NB4 (cell line): ENCODE data around the gene KRT72.

Source experiments
- DNase-seq: peaks from one replicate; pipeline ENCODE4 v3.0.0; 2010; ENCODE audit warnings: low read depth
- H3K4me3 ChIP-seq: one replicate; pipeline ENCODE4 v1.5.1; 2011; ENCODE audit warnings: mild to moderate bottlenecking, low read depth, low read length, moderate library complexity
- MYC ChIP-seq: IDR thresholded peaks from 2 replicates; pipeline ENCODE4 v1.6.1; 2011; ENCODE audit warnings: low read depth, low read length
- POLR2A ChIP-seq: IDR thresholded peaks from 2 replicates; pipeline ENCODE4 v1.6.1; 2011; ENCODE audit warnings: mild to moderate bottlenecking; ENCODE audit not compliant: insufficient read length; ENCODE audit errors: extremely low read depth
- TF ChIP-seq, protein P1 (sequence below): IDR thresholded peaks from one replicate; pipeline ENCODE4 v1.5.1; 2012; ENCODE audit warnings: low read depth, low read length
- TF ChIP-seq, protein P2 (sequence below): IDR thresholded peaks from 2 replicates; pipeline ENCODE4 v1.6.1; 2011; ENCODE audit warnings: low read depth, low read length

KRT72 gene

DNA sequence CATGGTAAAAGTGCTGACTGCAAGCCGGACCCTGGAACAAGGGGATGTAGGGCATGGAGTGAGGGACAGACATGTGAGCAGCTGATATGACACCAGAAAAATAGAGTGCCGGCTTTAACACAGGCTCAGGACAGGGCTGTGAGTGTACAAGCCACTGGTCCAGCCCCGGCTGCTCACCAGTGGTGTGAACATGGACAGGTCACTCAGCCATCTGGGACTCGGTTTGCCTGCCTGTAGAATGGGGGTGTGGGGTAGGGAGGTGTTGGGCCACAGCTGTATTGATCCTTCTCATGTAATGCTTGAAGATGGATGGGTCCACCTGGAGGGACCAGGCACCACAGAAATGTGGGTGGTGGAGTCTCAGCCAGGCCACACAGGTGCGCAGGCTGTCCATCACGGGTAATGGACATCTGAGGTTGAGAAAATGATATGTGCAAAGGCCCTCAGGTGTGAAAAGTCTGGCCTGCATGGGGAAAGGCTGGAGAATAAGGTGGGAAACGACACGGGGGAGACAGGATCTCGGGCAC lies 17.0 kb downstream of the KRT72 start:
- H3K4me3 ChIP-seq = no peak overlapping the region
- TF ChIP-seq, protein P1, sequence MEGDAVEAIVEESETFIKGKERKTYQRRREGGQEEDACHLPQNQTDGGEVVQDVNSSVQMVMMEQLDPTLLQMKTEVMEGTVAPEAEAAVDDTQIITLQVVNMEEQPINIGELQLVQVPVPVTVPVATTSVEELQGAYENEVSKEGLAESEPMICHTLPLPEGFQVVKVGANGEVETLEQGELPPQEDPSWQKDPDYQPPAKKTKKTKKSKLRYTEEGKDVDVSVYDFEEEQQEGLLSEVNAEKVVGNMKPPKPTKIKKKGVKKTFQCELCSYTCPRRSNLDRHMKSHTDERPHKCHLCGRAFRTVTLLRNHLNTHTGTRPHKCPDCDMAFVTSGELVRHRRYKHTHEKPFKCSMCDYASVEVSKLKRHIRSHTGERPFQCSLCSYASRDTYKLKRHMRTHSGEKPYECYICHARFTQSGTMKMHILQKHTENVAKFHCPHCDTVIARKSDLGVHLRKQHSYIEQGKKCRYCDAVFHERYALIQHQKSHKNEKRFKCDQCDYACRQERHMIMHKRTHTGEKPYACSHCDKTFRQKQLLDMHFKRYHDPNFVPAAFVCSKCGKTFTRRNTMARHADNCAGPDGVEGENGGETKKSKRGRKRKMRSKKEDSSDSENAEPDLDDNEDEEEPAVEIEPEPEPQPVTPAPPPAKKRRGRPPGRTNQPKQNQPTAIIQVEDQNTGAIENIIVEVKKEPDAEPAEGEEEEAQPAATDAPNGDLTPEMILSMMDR = no peak
- TF ChIP-seq MYC (no peak), POLR2A (no peak)
- TF ChIP-seq, protein P2, sequence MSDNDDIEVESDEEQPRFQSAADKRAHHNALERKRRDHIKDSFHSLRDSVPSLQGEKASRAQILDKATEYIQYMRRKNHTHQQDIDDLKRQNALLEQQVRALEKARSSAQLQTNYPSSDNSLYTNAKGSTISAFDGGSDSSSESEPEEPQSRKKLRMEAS = no peak
- no peak for DNase-seq

DNA sequence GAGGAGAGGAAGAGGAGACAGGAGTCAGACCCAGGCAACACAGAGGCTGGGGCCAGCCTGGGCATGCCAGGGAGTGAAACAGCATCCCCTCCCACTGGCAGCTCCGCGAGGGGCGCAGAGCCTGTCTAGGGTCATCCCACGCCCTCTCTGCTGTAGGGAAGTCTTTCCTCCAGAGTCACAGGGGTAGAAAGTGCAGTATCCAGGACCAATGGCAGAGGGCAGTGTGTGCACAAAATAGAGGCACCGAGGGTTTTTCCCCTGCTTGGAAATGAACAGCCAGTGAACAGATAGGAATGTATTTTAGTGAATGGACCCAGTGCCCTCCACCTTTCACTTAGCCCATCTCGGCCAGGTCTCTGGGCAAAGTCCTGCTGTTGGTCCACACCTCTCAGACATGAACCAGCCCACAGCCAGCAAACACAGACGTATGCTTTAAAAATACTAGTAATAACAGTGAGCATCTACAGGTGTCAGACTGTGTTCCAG lies 18.2 kb downstream of the KRT72 start:
- no peak overlapping the region for H3K4me3 ChIP-seq
- TF ChIP-seq, protein P1 = peak; percentile 79
- TF ChIP-seq, protein P2 = 0 out of 2 replicates have a peak, but pooled peaks have one; percentile 19
- no peak for TF ChIP-seq POLR2A
- no peak for TF ChIP-seq MYC
- peak; percentile 61 for DNase-seq

DNA sequence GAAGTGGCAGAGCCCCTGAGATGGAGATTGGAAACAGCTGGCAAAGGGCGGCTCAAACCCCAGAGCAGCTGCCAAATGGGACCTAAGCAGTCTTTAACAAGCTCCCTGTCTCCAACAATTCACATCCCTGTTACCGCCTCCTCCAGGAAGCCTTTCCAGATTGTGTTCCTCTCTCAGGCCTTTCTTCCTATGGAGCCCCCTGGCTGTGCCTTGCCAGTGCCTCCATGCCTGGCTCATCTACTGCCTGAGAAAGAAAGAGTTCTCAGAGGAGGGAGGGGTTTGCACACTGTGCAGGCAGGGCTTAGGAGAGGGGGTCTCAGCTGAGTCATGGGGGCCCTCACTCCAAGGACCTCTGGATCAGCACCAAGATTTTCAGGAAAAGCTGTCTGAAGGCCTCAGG lies 18.8 kb downstream of the KRT72 start:
- no peak for DNase-seq
- TF ChIP-seq, protein P2 = no peak
- no peak for TF ChIP-seq POLR2A
- TF ChIP-seq MYC = no peak
- TF ChIP-seq, protein P1 = no peak
- H3K4me3 ChIP-seq = no peak overlapping the region

DNA sequence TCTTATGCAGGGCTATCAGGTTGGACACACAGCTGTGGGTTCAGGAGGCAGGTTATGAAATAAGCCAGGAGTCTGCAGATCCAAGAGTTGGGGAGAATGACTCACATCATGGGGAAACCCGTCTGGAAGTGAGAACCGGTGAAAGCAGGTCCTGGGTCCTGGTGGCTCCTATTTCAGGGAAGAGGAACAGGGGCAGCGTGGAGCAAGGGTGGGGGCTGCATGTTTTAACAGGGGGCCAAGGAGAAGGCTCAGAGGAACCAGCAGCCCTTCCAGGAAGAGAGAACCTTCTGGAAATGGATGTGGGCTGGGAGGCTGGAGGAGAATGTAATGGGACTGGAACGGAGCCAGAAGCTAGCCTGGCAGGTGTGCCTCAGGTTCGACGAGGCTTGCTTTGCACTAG lies 19.8 kb downstream of the KRT72 start:
- H3K4me3 ChIP-seq = no peak overlapping the region
- TF ChIP-seq POLR2A = no peak
- TF ChIP-seq MYC = no peak
- TF ChIP-seq, protein P1 = no peak
- TF ChIP-seq, protein P2 = no peak
- no peak for DNase-seq

DNA sequence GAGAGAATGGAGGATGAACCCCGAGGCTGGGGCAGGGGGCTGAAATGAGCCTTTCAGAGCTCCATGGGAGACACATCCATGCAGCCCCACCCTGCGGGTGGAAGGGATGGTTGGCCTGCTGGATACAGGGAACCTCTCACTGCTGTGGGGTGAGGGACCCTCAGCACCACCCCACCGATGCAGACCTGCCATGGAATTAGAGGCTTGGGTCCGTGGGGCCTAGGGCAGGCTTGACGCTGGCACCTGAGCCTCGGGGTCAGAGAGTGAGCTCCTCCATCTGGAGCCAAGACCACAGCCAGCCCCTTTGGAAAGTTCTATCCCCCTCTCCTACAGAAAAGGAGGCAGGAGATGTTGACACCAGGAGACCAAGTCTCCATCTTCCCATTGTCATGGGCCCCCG lies 20.2 kb downstream of the KRT72 start:
- H3K4me3 ChIP-seq = no peak overlapping the region
- TF ChIP-seq MYC (no peak), POLR2A (no peak)
- TF ChIP-seq, protein P2 = no peak
- TF ChIP-seq, protein P1 = no peak
- DNase-seq = no peak
